Nephron progenitor cell (in vitro differentiated cells): ENCODE results near the gene ADGRG1.
A peak's percentile ranks its signal among the peaks of the same experiment; 100 is the strongest.

Experiments used
- DNase-seq: peaks from one replicate; pipeline ENCODE4 v3.0.0; 2021
- H3K27ac Mint-ChIP-seq: 2 replicates; pipeline ENCODE4 v1.8.0; 2021; ENCODE audit warnings: mild to moderate bottlenecking, moderate library complexity, mixed read lengths
- H3K27me3 Mint-ChIP-seq: 2 replicates; pipeline ENCODE4 v1.8.0; 2021; ENCODE audit warnings: mild to moderate bottlenecking, low read depth, mixed read lengths; ENCODE audit not compliant: poor library complexity
- H3K36me3 Mint-ChIP-seq: 2 replicates; pipeline ENCODE4 v1.8.0; 2021; ENCODE audit warnings: low read depth, mixed read lengths
- H3K4me1 Mint-ChIP-seq: 2 replicates; pipeline ENCODE4 v1.8.0; 2021; ENCODE audit warnings: mixed read lengths
- H3K4me3 Mint-ChIP-seq: 2 replicates; pipeline ENCODE4 v1.8.0; 2021; ENCODE audit warnings: mild to moderate bottlenecking, moderate library complexity, mixed read lengths
- H3K9me3 Mint-ChIP-seq: 2 replicates; pipeline ENCODE4 v1.8.0; 2021; ENCODE audit warnings: mild to moderate bottlenecking, moderate library complexity, mixed read lengths
- TF ChIP-seq, protein P1 (sequence below): fragments of 200-600 bp; sonication (generic); IDR thresholded peaks from 2 replicates; pipeline ENCODE4 v1.5.0; 2021; ENCODE audit warnings: antibody characterized with exemption

The ADGRG1 gene

DNA sequence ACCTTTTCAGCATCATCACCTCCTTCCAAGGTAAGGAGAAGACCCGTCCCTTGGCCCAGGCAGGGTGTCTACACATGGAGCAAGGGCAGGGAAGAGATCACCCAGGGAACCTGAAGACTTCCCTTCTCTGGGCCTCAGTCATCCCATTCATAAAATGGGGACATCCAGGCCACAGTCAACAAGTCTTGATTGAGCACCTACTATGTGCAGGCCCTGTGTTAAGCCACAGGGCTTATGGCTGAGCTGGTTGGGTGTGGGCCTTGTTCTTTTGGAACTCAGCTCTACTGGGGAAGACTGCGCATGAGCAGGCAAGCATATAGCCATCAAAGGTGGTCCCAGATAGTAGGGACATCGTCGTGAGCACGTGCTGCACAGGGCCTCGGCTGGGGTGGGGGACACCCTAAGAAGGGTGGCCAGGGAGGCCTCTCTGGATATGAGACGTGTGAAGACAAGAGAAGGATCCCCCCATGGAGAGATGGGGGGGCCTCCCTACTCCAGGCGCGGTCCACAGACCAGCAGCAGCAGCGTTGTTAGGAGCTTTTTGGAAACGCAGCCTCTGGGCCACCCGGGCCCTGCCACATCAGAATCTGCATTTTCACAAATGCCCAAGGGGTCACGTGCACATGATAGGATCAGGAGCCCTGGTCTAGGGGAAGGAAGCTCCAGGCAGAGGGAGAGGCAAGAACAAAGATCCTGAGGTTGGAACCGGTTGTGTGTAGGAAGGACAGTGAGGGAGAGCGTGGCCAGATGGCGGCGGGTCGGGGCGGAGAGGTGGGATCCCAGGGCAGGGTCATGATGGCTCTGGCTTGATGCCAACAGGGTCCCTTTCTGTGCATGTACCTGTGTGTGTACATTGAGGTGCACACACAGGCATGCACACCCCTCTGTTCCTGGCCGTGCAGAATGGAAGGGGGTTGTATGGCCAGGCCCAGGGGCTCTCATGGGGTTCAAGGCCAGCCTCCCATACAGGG, 33.8 kb downstream of the ADGRG1 start:
- peak overlapping the region; percentile 78 for H3K27ac Mint-ChIP-seq
- no peak overlapping the region for H3K4me3 Mint-ChIP-seq
- H3K4me1 Mint-ChIP-seq, result peaks cover 16% of the 10 kb centered on the region
- no peaks in the 10 kb centered on the region for H3K9me3 Mint-ChIP-seq
- DNase-seq, result no peak
- H3K27me3 Mint-ChIP-seq, result peaks cover 6% of the 10 kb centered on the region
- TF ChIP-seq, protein P1, sequence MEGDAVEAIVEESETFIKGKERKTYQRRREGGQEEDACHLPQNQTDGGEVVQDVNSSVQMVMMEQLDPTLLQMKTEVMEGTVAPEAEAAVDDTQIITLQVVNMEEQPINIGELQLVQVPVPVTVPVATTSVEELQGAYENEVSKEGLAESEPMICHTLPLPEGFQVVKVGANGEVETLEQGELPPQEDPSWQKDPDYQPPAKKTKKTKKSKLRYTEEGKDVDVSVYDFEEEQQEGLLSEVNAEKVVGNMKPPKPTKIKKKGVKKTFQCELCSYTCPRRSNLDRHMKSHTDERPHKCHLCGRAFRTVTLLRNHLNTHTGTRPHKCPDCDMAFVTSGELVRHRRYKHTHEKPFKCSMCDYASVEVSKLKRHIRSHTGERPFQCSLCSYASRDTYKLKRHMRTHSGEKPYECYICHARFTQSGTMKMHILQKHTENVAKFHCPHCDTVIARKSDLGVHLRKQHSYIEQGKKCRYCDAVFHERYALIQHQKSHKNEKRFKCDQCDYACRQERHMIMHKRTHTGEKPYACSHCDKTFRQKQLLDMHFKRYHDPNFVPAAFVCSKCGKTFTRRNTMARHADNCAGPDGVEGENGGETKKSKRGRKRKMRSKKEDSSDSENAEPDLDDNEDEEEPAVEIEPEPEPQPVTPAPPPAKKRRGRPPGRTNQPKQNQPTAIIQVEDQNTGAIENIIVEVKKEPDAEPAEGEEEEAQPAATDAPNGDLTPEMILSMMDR, result no peak
- no peaks in the 10 kb centered on the region for H3K36me3 Mint-ChIP-seq

DNA sequence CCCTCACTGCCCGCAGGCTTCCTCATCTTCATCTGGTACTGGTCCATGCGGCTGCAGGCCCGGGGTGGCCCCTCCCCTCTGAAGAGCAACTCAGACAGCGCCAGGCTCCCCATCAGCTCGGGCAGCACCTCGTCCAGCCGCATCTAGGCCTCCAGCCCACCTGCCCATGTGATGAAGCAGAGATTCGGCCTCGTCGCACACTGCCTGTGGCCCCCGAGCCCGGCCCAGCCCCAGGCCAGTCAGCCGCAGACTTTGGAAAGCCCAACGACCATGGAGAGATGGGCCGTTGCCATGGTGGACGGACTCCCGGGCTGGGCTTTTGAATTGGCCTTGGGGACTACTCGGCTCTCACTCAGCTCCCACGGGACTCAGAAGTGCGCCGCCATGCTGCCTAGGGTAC, 35.0 kb downstream of the ADGRG1 start:
- Mint-ChIP-seq H3K36me3 (no peaks in the 10 kb centered on the region), H3K27me3 (peaks cover 2% of the 10 kb centered on the region), H3K4me3 (no peak overlapping the region), H3K27ac (no peak overlapping the region), H3K4me1 (peaks cover 21% of the 10 kb centered on the region), H3K9me3 (no peaks in the 10 kb centered on the region)
- TF ChIP-seq, protein P1, result no peak
- DNase-seq, result no peak

- Mint-ChIP-seq H3K27me3 (peaks cover 2% of the 10 kb centered on the region), H3K4me3 (no peak overlapping the region), H3K4me1 (peaks cover 28% of the 10 kb centered on the region), H3K9me3 (no peaks in the 10 kb centered on the region), H3K27ac (peak overlapping the region; percentile 35), H3K36me3 (no peaks in the 10 kb centered on the region)
- no peak for DNase-seq
- TF ChIP-seq, protein P1, result no peak
Measured at GRCh38 chr16:57663917-57664661, 35.7 kb downstream of the ADGRG1 start.

DNA sequence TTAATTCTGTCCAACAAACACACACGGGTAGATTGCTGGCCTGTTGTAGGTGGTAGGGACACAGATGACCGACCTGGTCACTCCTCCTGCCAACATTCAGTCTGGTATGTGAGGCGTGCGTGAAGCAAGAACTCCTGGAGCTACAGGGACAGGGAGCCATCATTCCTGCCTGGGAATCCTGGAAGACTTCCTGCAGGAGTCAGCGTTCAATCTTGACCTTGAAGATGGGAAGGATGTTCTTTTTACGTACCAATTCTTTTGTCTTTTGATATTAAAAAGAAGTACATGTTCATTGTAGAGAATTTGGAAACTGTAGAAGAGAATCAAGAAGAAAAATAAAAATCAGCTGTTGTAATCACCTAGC, 36.2 kb downstream of the ADGRG1 start:
- DNase-seq, result no peak
- no peaks in the 10 kb centered on the region for H3K9me3 Mint-ChIP-seq
- H3K36me3 Mint-ChIP-seq, result no peaks in the 10 kb centered on the region
- no peak overlapping the region for H3K4me3 Mint-ChIP-seq
- peaks cover 2% of the 10 kb centered on the region for H3K27me3 Mint-ChIP-seq
- peak overlapping the region; percentile 72 for H3K27ac Mint-ChIP-seq
- H3K4me1 Mint-ChIP-seq, result peaks cover 33% of the 10 kb centered on the region
- TF ChIP-seq, protein P1, result no peak

DNA sequence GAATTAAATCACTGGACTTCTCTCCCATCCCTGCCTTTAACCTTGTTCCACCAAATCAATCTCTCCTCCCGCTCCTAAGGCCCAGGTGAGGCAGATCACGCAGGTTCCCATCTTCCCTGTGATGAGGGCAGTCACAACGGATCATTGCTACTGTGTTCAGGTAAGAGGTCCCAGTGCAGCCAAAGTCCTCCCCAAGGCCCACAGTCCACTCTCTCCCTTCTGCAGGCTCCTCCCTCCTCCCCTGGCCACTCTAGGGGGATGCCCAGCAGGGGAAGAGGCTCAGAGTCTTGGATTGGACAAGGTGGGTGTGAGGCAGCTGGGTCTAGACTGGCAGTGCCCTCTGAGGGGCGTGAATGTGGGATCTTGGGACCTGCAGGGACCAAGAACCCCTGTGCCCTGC, 37.1 kb downstream of the ADGRG1 start:
- H3K9me3 Mint-ChIP-seq, result no peaks in the 10 kb centered on the region
- no peak overlapping the region for H3K4me3 Mint-ChIP-seq
- no peaks in the 10 kb centered on the region for H3K27me3 Mint-ChIP-seq
- H3K27ac Mint-ChIP-seq, result no peak overlapping the region
- peaks cover 34% of the 10 kb centered on the region for H3K4me1 Mint-ChIP-seq
- TF ChIP-seq, protein P1, result no peak
- no peak for DNase-seq
- H3K36me3 Mint-ChIP-seq, result no peaks in the 10 kb centered on the region
